ENCODE data around the gene HOXA5.
A peak's percentile ranks its signal among the peaks of the same experiment; 100 is the strongest.

HOXA5 gene

DNA sequence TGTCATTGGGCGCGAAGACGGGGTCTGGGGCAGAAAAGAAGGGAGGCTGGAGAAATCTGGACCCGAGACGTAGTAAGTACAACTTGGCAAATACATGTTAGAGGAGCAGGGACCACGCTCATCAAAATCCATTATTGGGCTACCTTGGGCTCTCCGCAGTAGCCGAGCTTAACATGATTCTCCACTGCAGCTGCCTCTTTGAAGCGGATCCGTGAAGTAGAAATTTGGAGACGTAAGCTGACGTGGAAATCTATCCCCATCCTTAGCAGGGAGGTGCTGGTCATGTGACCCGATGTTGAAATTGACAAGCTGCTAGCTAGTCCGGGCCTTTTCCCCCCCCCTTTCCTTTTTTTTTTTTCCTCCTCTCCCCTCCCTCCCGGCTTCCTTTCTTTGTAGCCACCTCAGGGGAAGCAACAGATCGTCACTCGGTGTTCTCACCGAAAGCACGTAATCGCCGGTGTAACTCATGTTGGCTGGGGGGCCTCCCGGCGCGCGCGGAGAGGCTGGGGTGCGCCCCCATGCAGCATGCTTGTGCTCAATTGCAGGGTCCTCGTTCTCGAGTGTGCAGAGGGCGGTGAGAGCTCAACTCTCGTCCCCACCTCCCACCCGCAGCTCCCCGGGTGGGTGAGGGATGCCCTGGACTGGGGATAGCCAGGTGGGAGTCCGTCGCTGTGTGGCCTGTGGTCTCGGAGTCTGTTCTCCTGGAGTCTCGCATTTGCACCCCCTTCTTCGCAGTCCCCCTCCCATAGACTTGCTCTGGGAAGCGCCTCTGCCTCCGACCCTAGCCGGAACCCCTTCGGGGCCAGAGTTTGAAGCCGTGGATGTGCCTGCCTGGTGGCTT lies 41.8 kb upstream of the HOXA5 start, which contains the start of gene HOXA11 (continued):
- TF ChIP-seq ZSCAN4 (tag by site-specific recombination; IDR thresholded peaks at IDR 0.05) (no peak), ZXDB (tag by site-specific recombination; IDR thresholded peaks at IDR 0.05) (peak; percentile 92), KLF7 (tag by site-specific recombination; IDR thresholded peaks at IDR 0.05; ENCODE audit: borderline replicate concordance) (no peak), ZEB2 (tag by site-specific recombination; IDR thresholded peaks at IDR 0.05) (peak; percentile 71), KLF17 (tag by site-specific recombination; IDR thresholded peaks at IDR 0.05) (no peak), ZNF24 (tag by site-specific recombination; IDR thresholded peaks at IDR 0.05) (peak; percentile 13; the same call in 1 of the 2 replicates), ZBTB8A (tag by site-specific recombination; IDR thresholded peaks at IDR 0.05) (peak; percentile 69), EGR2 (tag by site-specific recombination; IDR thresholded peaks at IDR 0.05; ENCODE audit: low read depth) (no peak), ZNF121 (tag by site-specific recombination; IDR thresholded peaks at IDR 0.05) (no peak), TRIM28 (IDR thresholded peaks at IDR 0.05; ENCODE audit: borderline replicate concordance, low read length) (no peak), ZNF175 (tag by site-specific recombination; IDR thresholded peaks at IDR 0.05) (no peak), ZNF169 (tag by site-specific recombination; IDR thresholded peaks at IDR 0.05) (no peak), ZNF404 (tag by site-specific recombination; IDR thresholded peaks at IDR 0.05) (no peak), ZNF792 (tag by site-specific recombination; IDR thresholded peaks at IDR 0.05) (no peak), ZNF830 (tag by site-specific recombination; IDR thresholded peaks at IDR 0.05; ENCODE audit: low read depth) (no peak), ZBTB21 (tag by site-specific recombination; IDR thresholded peaks at IDR 0.05) (peak; percentile 77), YY1 (tag by site-specific recombination; IDR thresholded peaks at IDR 0.05) (no peak), ZNF670 (tag by site-specific recombination; IDR thresholded peaks at IDR 0.05; ENCODE audit: low read depth) (no peak), ZBTB20 (tag by site-specific recombination; IDR thresholded peaks at IDR 0.05) (peak; percentile 69), ZNF513 (tag by site-specific recombination; IDR thresholded peaks at IDR 0.05) (no peak), MEIS1 (CRISPR knock-in tag; IDR thresholded peaks at IDR 0.05; ENCODE audit: borderline replicate concordance) (no peak), ZNF324 (tag by site-specific recombination; IDR thresholded peaks at IDR 0.05) (no peak), ZNF133 (tag by site-specific recombination; IDR thresholded peaks at IDR 0.05) (no peak), ZNF132 (tag by site-specific recombination; IDR thresholded peaks at IDR 0.05; ENCODE audit: borderline replicate concordance) (no peak)
- TF ChIP-seq, protein P1, sequence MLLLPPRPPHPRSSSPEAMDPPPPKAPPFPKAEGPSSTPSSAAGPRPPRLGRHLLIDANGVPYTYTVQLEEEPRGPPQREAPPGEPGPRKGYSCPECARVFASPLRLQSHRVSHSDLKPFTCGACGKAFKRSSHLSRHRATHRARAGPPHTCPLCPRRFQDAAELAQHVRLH (tag by site-specific recombination; IDR thresholded peaks at IDR 0.05), result no peak
- TF ChIP-seq, protein P2, sequence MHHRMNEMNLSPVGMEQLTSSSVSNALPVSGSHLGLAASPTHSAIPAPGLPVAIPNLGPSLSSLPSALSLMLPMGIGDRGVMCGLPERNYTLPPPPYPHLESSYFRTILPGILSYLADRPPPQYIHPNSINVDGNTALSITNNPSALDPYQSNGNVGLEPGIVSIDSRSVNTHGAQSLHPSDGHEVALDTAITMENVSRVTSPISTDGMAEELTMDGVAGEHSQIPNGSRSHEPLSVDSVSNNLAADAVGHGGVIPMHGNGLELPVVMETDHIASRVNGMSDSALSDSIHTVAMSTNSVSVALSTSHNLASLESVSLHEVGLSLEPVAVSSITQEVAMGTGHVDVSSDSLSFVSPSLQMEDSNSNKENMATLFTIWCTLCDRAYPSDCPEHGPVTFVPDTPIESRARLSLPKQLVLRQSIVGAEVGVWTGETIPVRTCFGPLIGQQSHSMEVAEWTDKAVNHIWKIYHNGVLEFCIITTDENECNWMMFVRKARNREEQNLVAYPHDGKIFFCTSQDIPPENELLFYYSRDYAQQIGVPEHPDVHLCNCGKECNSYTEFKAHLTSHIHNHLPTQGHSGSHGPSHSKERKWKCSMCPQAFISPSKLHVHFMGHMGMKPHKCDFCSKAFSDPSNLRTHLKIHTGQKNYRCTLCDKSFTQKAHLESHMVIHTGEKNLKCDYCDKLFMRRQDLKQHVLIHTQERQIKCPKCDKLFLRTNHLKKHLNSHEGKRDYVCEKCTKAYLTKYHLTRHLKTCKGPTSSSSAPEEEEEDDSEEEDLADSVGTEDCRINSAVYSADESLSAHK (tag by site-specific recombination; IDR thresholded peaks at IDR 0.05), result no peak
- TF ChIP-seq, protein P3, sequence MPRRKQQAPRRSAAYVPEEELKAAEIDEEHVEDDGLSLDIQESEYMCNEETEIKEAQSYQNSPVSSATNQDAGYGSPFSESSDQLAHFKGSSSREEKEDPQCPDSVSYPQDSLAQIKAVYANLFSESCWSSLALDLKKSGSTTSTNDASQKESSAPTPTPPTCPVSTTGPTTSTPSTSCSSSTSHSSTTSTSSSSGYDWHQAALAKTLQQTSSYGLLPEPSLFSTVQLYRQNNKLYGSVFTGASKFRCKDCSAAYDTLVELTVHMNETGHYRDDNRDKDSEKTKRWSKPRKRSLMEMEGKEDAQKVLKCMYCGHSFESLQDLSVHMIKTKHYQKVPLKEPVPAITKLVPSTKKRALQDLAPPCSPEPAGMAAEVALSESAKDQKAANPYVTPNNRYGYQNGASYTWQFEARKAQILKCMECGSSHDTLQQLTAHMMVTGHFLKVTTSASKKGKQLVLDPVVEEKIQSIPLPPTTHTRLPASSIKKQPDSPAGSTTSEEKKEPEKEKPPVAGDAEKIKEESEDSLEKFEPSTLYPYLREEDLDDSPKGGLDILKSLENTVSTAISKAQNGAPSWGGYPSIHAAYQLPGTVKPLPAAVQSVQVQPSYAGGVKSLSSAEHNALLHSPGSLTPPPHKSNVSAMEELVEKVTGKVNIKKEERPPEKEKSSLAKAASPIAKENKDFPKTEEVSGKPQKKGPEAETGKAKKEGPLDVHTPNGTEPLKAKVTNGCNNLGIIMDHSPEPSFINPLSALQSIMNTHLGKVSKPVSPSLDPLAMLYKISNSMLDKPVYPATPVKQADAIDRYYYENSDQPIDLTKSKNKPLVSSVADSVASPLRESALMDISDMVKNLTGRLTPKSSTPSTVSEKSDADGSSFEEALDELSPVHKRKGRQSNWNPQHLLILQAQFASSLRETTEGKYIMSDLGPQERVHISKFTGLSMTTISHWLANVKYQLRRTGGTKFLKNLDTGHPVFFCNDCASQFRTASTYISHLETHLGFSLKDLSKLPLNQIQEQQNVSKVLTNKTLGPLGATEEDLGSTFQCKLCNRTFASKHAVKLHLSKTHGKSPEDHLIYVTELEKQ (tag by site-specific recombination; IDR thresholded peaks at IDR 0.05; ENCODE audit: borderline replicate concordance), result no peak
